ENCODE data around the gene DRD4.

DRD4 gene

GRCh38 chr11:624705-625635, 12.1 kb upstream of the DRD4 start, which contains the start of gene CDHR5:
CDHR5 (minus strand) TSS chr11:624955; CDS start chr11:624902, 53 bp downstream.
- CTCF ChIA-PET: no interaction called here

GRCh38 chr11:625636-626268, 11.3 kb upstream of the DRD4 start:
- ChIA-PET POLR2A (ENCODE audit: low non-redundant PET) (no interaction called here), CTCF (no interaction called here)
- no peak for TF ChIP-seq CTCF (conservative IDR thresholded peaks at IDR 0.05; ENCODE audit: low read depth)
- no peak overlapping the region for H3K27ac ChIP-seq
- DNase-seq (ENCODE audit: low spot score): no peak

More at GRCh38 chr11:624705-625635, 12.1 kb upstream of the DRD4 start, which contains the start of gene CDHR5:
- TF ChIP-seq CTCF (conservative IDR thresholded peaks at IDR 0.05; ENCODE audit: low read depth): no peak
- peak within 1 kb of the TSS; percentile 32 for H3K27ac ChIP-seq
- POLR2A ChIA-PET (ENCODE audit: low non-redundant PET): interaction anchor here (0.5 kb wide), 1 partner anchor 9 kb away, joined by 3 read pairs; no protein-coding TSS in a partner anchor
- no peak for DNase-seq (ENCODE audit: low spot score)

- no peak within 1 kb of the TSS for H3K27ac ChIP-seq
- DNase-seq (ENCODE audit: low spot score): no peak
- ChIA-PET CTCF (no interaction called here), POLR2A (ENCODE audit: low non-redundant PET) (no interaction called here)
- no peak for TF ChIP-seq CTCF (conservative IDR thresholded peaks at IDR 0.05; ENCODE audit: low read depth)
These were observed 10.4 kb upstream of the DRD4 start, which contains the start of gene SCT for GRCh38 chr11:626475-627307. SCT (minus strand) TSS chr11:627181; CDS start chr11:627143, 38 bp downstream.

GRCh38 chr11:627308-627576, 9.8 kb upstream of the DRD4 start:
- no peak overlapping the region for H3K27ac ChIP-seq
- DNase-seq (ENCODE audit: low spot score): no peak
- CTCF ChIA-PET: no interaction called here
- POLR2A ChIA-PET (ENCODE audit: low non-redundant PET): no interaction called here
- no peak for TF ChIP-seq CTCF (conservative IDR thresholded peaks at IDR 0.05; ENCODE audit: low read depth)

- no peak for DNase-seq (ENCODE audit: low spot score)
- TF ChIP-seq CTCF (conservative IDR thresholded peaks at IDR 0.05; ENCODE audit: low read depth): no peak
- POLR2A ChIA-PET (ENCODE audit: low non-redundant PET): no interaction called here
- peak overlapping the region; percentile 38 for H3K27ac ChIP-seq
- CTCF ChIA-PET: interaction anchor here (0.6 kb wide), 1 partner anchor 135 kb away, joined by 3 read pairs; no protein-coding TSS in a partner anchor
These were observed 9.0 kb upstream of the DRD4 start for GRCh38 chr11:628056-628455.

GRCh38 chr11:629237-629583, 7.9 kb upstream of the DRD4 start:
- H3K27ac ChIP-seq: peak overlapping the region; percentile 38
- POLR2A ChIA-PET (ENCODE audit: low non-redundant PET): no interaction called here
- no peak for TF ChIP-seq CTCF (conservative IDR thresholded peaks at IDR 0.05; ENCODE audit: low read depth)
- no peak for DNase-seq (ENCODE audit: low spot score)
- CTCF ChIA-PET: no interaction called here
